ENCODE results near the gene PPIP5K2.

- TF ChIP-seq CTCF (IDR thresholded peaks at IDR 0.05) (no peak), POLR2A (IDR thresholded peaks at IDR 0.05) (no peak)
These were observed 28.1 kb downstream of the PPIP5K2 start for GRCh38 chr5:103148213-103148612.
